ENCODE data around the gene FOXJ3.

FOXJ3 gene

GRCh38 chr1:42335050-42335808 is at the start of gene FOXJ3:
TSS of gene FOXJ3 (minus strand) at chr1:42335235. CDS start at chr1:42311093, 24,142 bp downstream.
- DNase-seq, result peak; percentile 80

- no peak for DNase-seq
Measured at GRCh38 chr1:42381280-42381673, 46.2 kb upstream of the FOXJ3 start.

- peak; percentile 27 for DNase-seq
Measured at GRCh38 chr1:42380586-42381279, 45.7 kb upstream of the FOXJ3 start, which contains the start of gene RIMKLA. TSS of gene RIMKLA (plus strand) at chr1:42380792. CDS start at chr1:42380935, 143 bp downstream.

- DNase-seq, result no peak
Measured at GRCh38 chr1:42379794-42380585, 45.0 kb upstream of the FOXJ3 start.

GRCh38 chr1:42372796-42373195 is 37.8 kb upstream of the FOXJ3 start:
- no peak for DNase-seq

GRCh38 chr1:42370876-42371549 is 36.0 kb upstream of the FOXJ3 start:
- DNase-seq, result no peak

GRCh38 chr1:42369471-42369870 is 34.4 kb upstream of the FOXJ3 start:
- no peak for DNase-seq

GRCh38 chr1:42368096-42368795 is 33.2 kb upstream of the FOXJ3 start:
- DNase-seq, result no peak

GRCh38 chr1:42365118-42365517 is 30.1 kb upstream of the FOXJ3 start:
- DNase-seq, result no peak

GRCh38 chr1:42364542-42364941 is 29.5 kb upstream of the FOXJ3 start:
- no peak for DNase-seq

- no peak for DNase-seq
Measured at GRCh38 chr1:42364089-42364488, 29.1 kb upstream of the FOXJ3 start.

- no peak for DNase-seq
Measured at GRCh38 chr1:42359466-42359865, 24.4 kb upstream of the FOXJ3 start.

GRCh38 chr1:42358791-42359190 is 23.8 kb upstream of the FOXJ3 start:
- DNase-seq, result no peak

GRCh38 chr1:42350086-42350485 is 15.1 kb upstream of the FOXJ3 start:
- no peak for DNase-seq

- no peak for DNase-seq
Measured at GRCh38 chr1:42348498-42348897, 13.5 kb upstream of the FOXJ3 start.

- DNase-seq, result no peak
Measured at GRCh38 chr1:42343049-42343448, 8.0 kb upstream of the FOXJ3 start.

GRCh38 chr1:42340901-42341300 is 5.9 kb upstream of the FOXJ3 start:
- no peak for DNase-seq

- DNase-seq, result peak; percentile 87
Measured at GRCh38 chr1:42340093-42340492, 5.1 kb upstream of the FOXJ3 start.

- DNase-seq, result no peak
Measured at GRCh38 chr1:42336978-42337377, 1.9 kb upstream of the FOXJ3 start.

- DNase-seq, result no peak
Measured at GRCh38 chr1:42335809-42336518, 929 bp upstream of the FOXJ3 start.

GRCh38 chr1:42334240-42335049 is 590 bp downstream of the FOXJ3 start:
- peak; percentile 22 for DNase-seq

Measured in NCI-H446 treated with DMSO at 0.1 percent for 48 hours (cell line).